Endodermal cell (in vitro differentiated cells): ENCODE results near the gene CNTLN. TPM values are rescaled to one million over a fixed set of nuclear protein-coding genes. Genes with fewer than 3 reads are reported as not detected.
"Not testable (repeated sequence)": the region's sequence is repeated elsewhere in the genome, so short reads cannot be mapped to it uniquely, and the experiment has no call there.

ENCODE experiments used
- DNase-seq: peaks from one replicate; pipeline ENCODE4 v3.0.0-alpha.2; 2017
- H3K27ac ChIP-seq: 2 replicates; pipeline ENCODE4 v1.5.1; 2013; ENCODE audit warnings: mild to moderate bottlenecking, low read depth, low read length, moderate library complexity
- H3K27me3 ChIP-seq: 2 replicates; pipeline ENCODE4 v1.6.1; 2013; ENCODE audit warnings: mild to moderate bottlenecking, low read length, moderate library complexity; ENCODE audit not compliant: insufficient read depth, control insufficient read depth, poor library complexity, severe bottlenecking
- H3K36me3 ChIP-seq: 2 replicates; pipeline ENCODE4 v1.7.0; 2013; ENCODE audit warnings: mild to moderate bottlenecking, low read length, moderate library complexity; ENCODE audit not compliant: control insufficient read depth, insufficient read depth
- H3K4me1 ChIP-seq: one replicate; pipeline ENCODE4 v1.7.0; 2013; ENCODE audit warnings: low read length; ENCODE audit not compliant: control insufficient read depth, insufficient read depth
- H3K4me3 ChIP-seq: 2 replicates; pipeline ENCODE4 v1.5.1; 2013; ENCODE audit warnings: mild to moderate bottlenecking, low read length, moderate library complexity
- H3K9ac ChIP-seq: 2 replicates; pipeline ENCODE4 v1.6.1; 2013; ENCODE audit warnings: mild to moderate bottlenecking, low read length, moderate library complexity; ENCODE audit not compliant: poor library complexity, severe bottlenecking; ENCODE audit errors: extremely low read depth
- H3K9me3 ChIP-seq: 2 replicates; pipeline ENCODE4 v1.6.1; 2013; ENCODE audit warnings: mild to moderate bottlenecking, low read length, moderate library complexity; ENCODE audit not compliant: control insufficient read depth
- H3K27ac Mint-ChIP-seq: 2 replicates; pipeline ENCODE4 v1.8.0; 2020; ENCODE audit warnings: mixed read lengths
- H3K27me3 Mint-ChIP-seq: 2 replicates; pipeline ENCODE4 v1.8.0; 2021; ENCODE audit warnings: mild to moderate bottlenecking, mixed read lengths; ENCODE audit not compliant: insufficient read depth
- H3K36me3 Mint-ChIP-seq: 2 replicates; pipeline ENCODE4 v1.8.0; 2020; ENCODE audit warnings: low read depth, mixed read lengths
- H3K4me1 Mint-ChIP-seq: 2 replicates; pipeline ENCODE4 v1.8.0; 2020; ENCODE audit warnings: mixed read lengths
- H3K4me3 Mint-ChIP-seq: 2 replicates; pipeline ENCODE4 v1.8.0; 2020; ENCODE audit warnings: mild to moderate bottlenecking, moderate library complexity, mixed read lengths
- H3K9me3 Mint-ChIP-seq: 2 replicates; pipeline ENCODE4 v1.8.0; 2020; ENCODE audit warnings: mild to moderate bottlenecking, mixed read lengths
- CTCF ChIP-seq: fragments of 200-600 bp; sonication (generic); conservative IDR thresholded peaks from 2 replicates; pipeline ENCODE4 v1.5.0; 2021; ENCODE audit warnings: antibody characterized with exemption, mild to moderate bottlenecking
- WGBS, 2 experiments: methylation state at CpG; one replicate each; pipeline versions ENCODE4 v1.1.5 to v1.1.7; 2013; ENCODE audit warnings: missing lambda C conversion rate in 2 of 2, mixed read lengths in 1 of 2; ENCODE audit not compliant: insufficient coverage in 1 of 2, insufficient read length in 1 of 2; 5-methylcytosine and 5-hydroxymethylcytosine counted together
- total RNA-seq, 2 donors: library from RNA; stranded (reverse); fragmentation: NEBNext Ultra II Directional in 1 of 2; extraction: Animal tissue kit (Norgen Biotek cat#: 25700) in 1 of 2; gene quantifications; 2 replicates in 1 of 2; 3 replicates in 1 of 2; pipeline ENCODE4 v1.2.1, GENCODE V29; 2021

CNTLN gene
- total RNA-seq, 2 donors from 2014 or later: 12.4 to 13.7 TPM

GRCh38 chr9:17339156-17339555 is 204.3 kb downstream of the CNTLN start:
- H3K4me3 Mint-ChIP-seq: no peak overlapping the region

GRCh38 chr9:17342696-17343095 is 207.9 kb downstream of the CNTLN start:
- H3K27me3 ChIP-seq: no peaks in the 10 kb centered on the region
- no peak overlapping the region for H3K9ac ChIP-seq
- H3K4me3 ChIP-seq: no peak overlapping the region
- Mint-ChIP-seq H3K27me3 (no peaks in the 10 kb centered on the region), H3K36me3 (peaks cover 10% of the 10 kb centered on the region), H3K9me3 (no peaks in the 10 kb centered on the region), H3K4me3 (no peak overlapping the region), H3K4me1 (no peaks in the 10 kb centered on the region), H3K27ac (no peak overlapping the region)
- H3K9me3 ChIP-seq: no peaks in the 10 kb centered on the region
- no peak for TF ChIP-seq CTCF
- H3K27ac ChIP-seq: no peak overlapping the region
- WGBS, 2 experiments: 95 to 100% methylated on average over 2 to 4 of the region's 4 CpGs
- DNase-seq: peak; percentile 47
- H3K4me1 ChIP-seq: no peaks in the 10 kb centered on the region
- H3K36me3 ChIP-seq: no peaks in the 10 kb centered on the region

More at GRCh38 chr9:17339156-17339555, 204.3 kb downstream of the CNTLN start:
- Mint-ChIP-seq H3K9me3 (no peaks in the 10 kb centered on the region), H3K36me3 (peaks cover 2% of the 10 kb centered on the region), H3K27me3 (no peaks in the 10 kb centered on the region), H3K27ac (no peak overlapping the region), H3K4me1 (no peaks in the 10 kb centered on the region)
- no peak for TF ChIP-seq CTCF
- Histone ChIP-seq H3K27me3 (no peaks in the 10 kb centered on the region), H3K36me3 (no peaks in the 10 kb centered on the region), H3K9ac (no peak overlapping the region), H3K27ac (no peak overlapping the region), H3K9me3 (no peaks in the 10 kb centered on the region), H3K4me1 (no peaks in the 10 kb centered on the region), H3K4me3 (no peak overlapping the region)
- no peak for DNase-seq

DNA sequence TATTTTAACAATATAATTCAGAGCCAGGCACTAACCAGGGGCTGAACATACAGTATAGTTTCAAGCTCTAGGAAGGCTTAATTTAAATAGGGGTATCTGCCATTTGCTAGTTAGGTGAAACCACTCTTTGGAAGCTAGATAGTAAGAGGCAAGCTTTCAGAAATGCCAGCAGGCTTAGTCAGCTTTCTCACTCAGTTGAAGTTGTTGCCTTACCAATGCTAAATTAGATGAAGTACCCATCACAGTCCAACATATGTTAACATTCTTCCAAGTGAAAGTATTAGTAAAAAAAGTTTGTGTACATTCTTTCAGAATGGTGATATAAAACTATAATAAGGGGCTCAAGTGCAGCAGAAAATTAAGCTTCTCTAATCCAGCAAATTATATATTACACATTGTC is 215.0 kb downstream of the CNTLN start:
- Histone ChIP-seq H3K4me1 (no peaks in the 10 kb centered on the region), H3K27ac (no peak overlapping the region), H3K27me3 (no peaks in the 10 kb centered on the region), H3K4me3 (no peak overlapping the region), H3K36me3 (no peaks in the 10 kb centered on the region), H3K9me3 (no peaks in the 10 kb centered on the region), H3K9ac (no peak overlapping the region)
- Mint-ChIP-seq H3K27ac (no peak overlapping the region), H3K4me3 (no peak overlapping the region), H3K4me1 (no peaks in the 10 kb centered on the region), H3K9me3 (peaks cover 2% of the 10 kb centered on the region), H3K27me3 (no peaks in the 10 kb centered on the region), H3K36me3 (peaks cover 28% of the 10 kb centered on the region)
- no peak for TF ChIP-seq CTCF
- DNase-seq: no peak

DNA sequence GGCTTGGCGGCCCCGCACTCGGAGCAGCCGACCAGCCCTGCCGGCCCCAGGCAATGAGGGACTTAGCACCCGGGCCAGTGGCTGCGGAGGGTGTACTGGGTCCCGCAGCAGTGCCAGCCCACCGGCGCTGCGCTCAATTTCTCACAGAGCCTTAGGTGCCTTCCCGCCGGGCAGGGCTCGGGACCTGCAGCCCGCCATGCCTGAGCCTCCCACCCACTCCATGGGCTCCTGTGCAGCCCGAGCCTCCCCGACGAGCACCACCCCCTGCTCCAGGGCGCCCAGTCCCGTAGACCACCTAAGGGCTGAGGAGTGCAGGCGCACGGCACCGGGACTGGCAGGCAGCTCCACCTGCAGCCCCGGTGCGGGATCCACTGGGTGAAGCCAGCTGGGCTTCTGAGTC is 219.2 kb downstream of the CNTLN start:
- not testable (repeated sequence) for H3K27ac Mint-ChIP-seq, DNase-seq, H3K27me3 Mint-ChIP-seq, H3K27ac ChIP-seq, H3K9me3 ChIP-seq, H3K4me3 ChIP-seq, H3K36me3 ChIP-seq, H3K4me1 Mint-ChIP-seq, H3K27me3 ChIP-seq, H3K4me1 ChIP-seq, H3K9me3 Mint-ChIP-seq, H3K9ac ChIP-seq, H3K4me3 Mint-ChIP-seq
- 95 to 97% methylated on average over 8 to 25 of the region's 25 CpGs for WGBS, 2 experiments
- peaks cover 22% of the 10 kb centered on the region for H3K36me3 Mint-ChIP-seq
